Adrenal gland (tissue), 5 donors: Measurements from ENCODE around the gene VSIG1.

Experiments used
- CTCF ChIP-seq, 6 experiments: fragments of 450-650 bp in 4 of 6; fragments of 200-600 bp in 2 of 6; sonication (generic) in 1 of 6; IDR thresholded peaks; 1 replicate in 5 of 6; 2 replicates in 1 of 6; pipeline versions ENCODE4 v1.5.1 to v1.8.0; 2016 to 2021; ENCODE audit warnings: antibody characterized with exemption in 6 of 6, mild to moderate bottlenecking in 2 of 6, moderate library complexity in 1 of 6
- POLR2A ChIP-seq, 2 donors: fragments of 450-650 bp; IDR thresholded peaks; one replicate each; pipeline ENCODE4 v1.6.1; 2017; ENCODE audit warnings: antibody characterized with exemption in 2 of 2, mild to moderate bottlenecking in 2 of 2, moderate library complexity in 1 of 2
- donor health status: DM: no; HTN: no; CAD: no.

GRCh38 chrX:108044554-108045256 lies at the start of gene VSIG1:
- TF ChIP-seq CTCF (IDR thresholded peaks at IDR 0.05), result no peak
- TF ChIP-seq POLR2A (IDR thresholded peaks at IDR 0.05), result no peak
